Measurements from ENCODE around the gene SPG7.

Gene SPG7

DNA sequence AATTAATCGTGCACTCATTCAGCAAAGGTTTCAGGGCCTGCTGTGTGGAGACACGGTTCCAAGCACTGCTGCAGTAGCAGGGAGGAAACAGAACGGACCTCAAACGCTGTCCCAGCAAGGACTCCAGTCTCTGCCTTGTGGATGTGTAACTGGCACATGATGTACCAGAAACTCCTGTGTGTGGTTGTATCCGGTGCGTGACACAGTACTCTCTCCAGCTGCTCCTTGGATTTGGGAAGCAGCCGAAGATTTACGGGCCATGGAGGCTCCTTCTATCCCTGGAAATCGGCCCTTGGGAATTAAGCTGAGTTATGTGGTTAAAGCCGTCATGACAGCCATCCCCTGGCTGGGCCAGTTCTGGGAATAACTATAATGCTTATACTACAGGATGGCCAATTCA is 9.4 kb upstream of the SPG7 start:
- H3K4me3 ChIP-seq (replicated peaks; ENCODE audit: insufficient read depth, low read length): no peak overlapping the region
- TF ChIP-seq SPI1 (IDR thresholded peaks at IDR 0.05; ENCODE audit: borderline replicate concordance, low read depth) (no peak), POLR2AphosphoS5 (IDR thresholded peaks at IDR 0.05; ENCODE audit: low read depth) (no peak), GABPA (IDR thresholded peaks at IDR 0.05; ENCODE audit: low read depth) (no peak)
- TF ChIP-seq, protein P1, sequence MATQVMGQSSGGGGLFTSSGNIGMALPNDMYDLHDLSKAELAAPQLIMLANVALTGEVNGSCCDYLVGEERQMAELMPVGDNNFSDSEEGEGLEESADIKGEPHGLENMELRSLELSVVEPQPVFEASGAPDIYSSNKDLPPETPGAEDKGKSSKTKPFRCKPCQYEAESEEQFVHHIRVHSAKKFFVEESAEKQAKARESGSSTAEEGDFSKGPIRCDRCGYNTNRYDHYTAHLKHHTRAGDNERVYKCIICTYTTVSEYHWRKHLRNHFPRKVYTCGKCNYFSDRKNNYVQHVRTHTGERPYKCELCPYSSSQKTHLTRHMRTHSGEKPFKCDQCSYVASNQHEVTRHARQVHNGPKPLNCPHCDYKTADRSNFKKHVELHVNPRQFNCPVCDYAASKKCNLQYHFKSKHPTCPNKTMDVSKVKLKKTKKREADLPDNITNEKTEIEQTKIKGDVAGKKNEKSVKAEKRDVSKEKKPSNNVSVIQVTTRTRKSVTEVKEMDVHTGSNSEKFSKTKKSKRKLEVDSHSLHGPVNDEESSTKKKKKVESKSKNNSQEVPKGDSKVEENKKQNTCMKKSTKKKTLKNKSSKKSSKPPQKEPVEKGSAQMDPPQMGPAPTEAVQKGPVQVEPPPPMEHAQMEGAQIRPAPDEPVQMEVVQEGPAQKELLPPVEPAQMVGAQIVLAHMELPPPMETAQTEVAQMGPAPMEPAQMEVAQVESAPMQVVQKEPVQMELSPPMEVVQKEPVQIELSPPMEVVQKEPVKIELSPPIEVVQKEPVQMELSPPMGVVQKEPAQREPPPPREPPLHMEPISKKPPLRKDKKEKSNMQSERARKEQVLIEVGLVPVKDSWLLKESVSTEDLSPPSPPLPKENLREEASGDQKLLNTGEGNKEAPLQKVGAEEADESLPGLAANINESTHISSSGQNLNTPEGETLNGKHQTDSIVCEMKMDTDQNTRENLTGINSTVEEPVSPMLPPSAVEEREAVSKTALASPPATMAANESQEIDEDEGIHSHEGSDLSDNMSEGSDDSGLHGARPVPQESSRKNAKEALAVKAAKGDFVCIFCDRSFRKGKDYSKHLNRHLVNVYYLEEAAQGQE (IDR thresholded peaks at IDR 0.05; ENCODE audit: insufficient replicate concordance, low read depth): no peak
- TF ChIP-seq, protein P2, sequence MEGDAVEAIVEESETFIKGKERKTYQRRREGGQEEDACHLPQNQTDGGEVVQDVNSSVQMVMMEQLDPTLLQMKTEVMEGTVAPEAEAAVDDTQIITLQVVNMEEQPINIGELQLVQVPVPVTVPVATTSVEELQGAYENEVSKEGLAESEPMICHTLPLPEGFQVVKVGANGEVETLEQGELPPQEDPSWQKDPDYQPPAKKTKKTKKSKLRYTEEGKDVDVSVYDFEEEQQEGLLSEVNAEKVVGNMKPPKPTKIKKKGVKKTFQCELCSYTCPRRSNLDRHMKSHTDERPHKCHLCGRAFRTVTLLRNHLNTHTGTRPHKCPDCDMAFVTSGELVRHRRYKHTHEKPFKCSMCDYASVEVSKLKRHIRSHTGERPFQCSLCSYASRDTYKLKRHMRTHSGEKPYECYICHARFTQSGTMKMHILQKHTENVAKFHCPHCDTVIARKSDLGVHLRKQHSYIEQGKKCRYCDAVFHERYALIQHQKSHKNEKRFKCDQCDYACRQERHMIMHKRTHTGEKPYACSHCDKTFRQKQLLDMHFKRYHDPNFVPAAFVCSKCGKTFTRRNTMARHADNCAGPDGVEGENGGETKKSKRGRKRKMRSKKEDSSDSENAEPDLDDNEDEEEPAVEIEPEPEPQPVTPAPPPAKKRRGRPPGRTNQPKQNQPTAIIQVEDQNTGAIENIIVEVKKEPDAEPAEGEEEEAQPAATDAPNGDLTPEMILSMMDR (IDR thresholded peaks at IDR 0.05; ENCODE audit: insufficient read depth, low read length): no peak
- H3K27me3 ChIP-seq (ENCODE audit: insufficient read depth, poor library complexity, severe bottlenecking): no peaks in the 10 kb centered on the region
- no peak for DNase-seq (ENCODE audit: low read depth in 1 of 2, low spot score in 1 of 2)
- H3K27ac ChIP-seq (replicated peaks): no peak overlapping the region

DNA sequence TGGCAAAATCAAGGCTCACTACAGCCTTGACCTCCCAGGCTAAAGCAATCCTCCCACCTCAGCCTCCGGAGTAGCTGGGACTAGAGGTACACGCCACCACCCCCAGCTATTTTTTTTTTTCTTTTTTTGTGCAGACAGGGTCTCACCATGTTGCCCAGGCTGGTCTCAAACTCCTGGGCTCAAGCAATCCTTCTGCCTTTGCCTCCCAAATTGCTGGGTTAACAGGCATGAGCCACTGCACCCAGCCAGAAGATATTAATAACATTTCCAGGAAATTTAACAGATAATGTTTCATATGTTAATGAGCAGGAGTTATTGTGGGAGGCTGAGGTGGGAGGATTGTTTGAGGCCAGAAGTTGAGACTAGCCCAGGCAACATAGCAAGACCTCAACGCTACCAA is 8.4 kb upstream of the SPG7 start:
- TF ChIP-seq GABPA (IDR thresholded peaks at IDR 0.05; ENCODE audit: low read depth) (no peak), SPI1 (IDR thresholded peaks at IDR 0.05; ENCODE audit: borderline replicate concordance, low read depth) (no peak), POLR2AphosphoS5 (IDR thresholded peaks at IDR 0.05; ENCODE audit: low read depth) (no peak)
- TF ChIP-seq, protein P2 (IDR thresholded peaks at IDR 0.05; ENCODE audit: insufficient read depth, low read length): no peak
- TF ChIP-seq, protein P1 (IDR thresholded peaks at IDR 0.05; ENCODE audit: insufficient replicate concordance, low read depth): no peak
- H3K27me3 ChIP-seq (ENCODE audit: insufficient read depth, poor library complexity, severe bottlenecking): no peaks in the 10 kb centered on the region
- H3K4me3 ChIP-seq (replicated peaks; ENCODE audit: insufficient read depth, low read length): no peak overlapping the region
- DNase-seq (ENCODE audit: low read depth in 1 of 2, low spot score in 1 of 2): no peak
- H3K27ac ChIP-seq (replicated peaks): no peak overlapping the region

DNA sequence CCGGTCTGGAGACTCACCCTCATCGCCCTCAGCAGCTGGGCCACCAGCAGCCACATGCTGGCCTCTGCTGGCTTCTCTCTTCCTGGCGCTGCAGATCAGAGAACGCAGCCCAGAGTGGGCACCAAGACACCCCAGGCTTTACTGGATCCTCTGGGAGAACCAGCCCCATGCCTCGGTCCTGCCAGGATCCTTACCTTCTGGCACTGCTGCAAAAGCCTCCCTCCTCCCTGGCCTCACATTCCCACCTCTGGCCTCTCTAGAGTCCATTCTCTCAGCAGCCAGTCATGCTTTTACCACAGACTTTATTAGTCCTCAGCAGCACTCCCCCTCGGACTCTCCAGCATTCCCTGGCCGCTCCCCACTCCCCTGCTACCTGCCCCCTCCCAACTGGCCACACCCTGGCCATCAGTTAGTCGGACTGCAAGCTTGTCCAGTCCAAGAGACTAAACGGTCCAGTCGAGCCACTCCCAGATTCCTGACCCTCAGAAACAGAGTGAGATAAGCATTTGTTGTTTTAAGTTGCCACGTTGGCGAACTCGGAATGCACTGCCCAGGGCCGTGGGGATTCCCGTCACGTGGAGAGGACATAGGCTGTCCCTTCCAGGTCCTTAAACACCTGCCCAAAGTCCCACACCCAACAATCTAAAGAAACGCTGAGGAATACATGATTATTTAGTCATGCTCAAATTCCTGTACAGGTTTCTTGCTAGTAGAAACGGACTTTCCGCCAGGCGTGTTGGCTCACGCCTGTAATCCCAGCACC is 5.9 kb upstream of the SPG7 start:
- TF ChIP-seq SPI1 (IDR thresholded peaks at IDR 0.05; ENCODE audit: borderline replicate concordance, low read depth) (no peak), GABPA (IDR thresholded peaks at IDR 0.05; ENCODE audit: low read depth) (no peak), POLR2AphosphoS5 (IDR thresholded peaks at IDR 0.05; ENCODE audit: low read depth) (no peak)
- TF ChIP-seq, protein P1 (IDR thresholded peaks at IDR 0.05; ENCODE audit: insufficient replicate concordance, low read depth): no peak
- TF ChIP-seq, protein P2 (IDR thresholded peaks at IDR 0.05; ENCODE audit: insufficient read depth, low read length): no peak
- Histone ChIP-seq H3K4me3 (replicated peaks; ENCODE audit: insufficient read depth, low read length) (no peak overlapping the region), H3K27ac (replicated peaks) (no peak overlapping the region), H3K27me3 (ENCODE audit: insufficient read depth, poor library complexity, severe bottlenecking) (no peaks in the 10 kb centered on the region)
- no peak for DNase-seq (ENCODE audit: low read depth in 1 of 2, low spot score in 1 of 2)

Data from HL-60 (cell line).